ENCODE measurements around the gene MICU1. TPM values are rescaled to one million over a fixed set of nuclear protein-coding genes. Genes with fewer than 3 reads are reported as not detected.

The MICU1 gene
- total and polyA plus RNA-seq, 10 of the 15 experiments (the other 5 are each of a cell fraction or from before 2014, with no cell fraction given) = 18.2 to 36.4 (median 22.2) TPM

GRCh38 chr10:72455889-72456595 is 169.8 kb downstream of the MICU1 start:
- FAIRE-seq (no peak), DNase-seq (ENCODE audit: low read depth, low spot score) (no peak), ATAC-seq (no peak; the same call in 2 of the 3 replicates)
- Histone ChIP-seq H3K4me1 (ENCODE audit: control insufficient read depth, insufficient read depth, low read length) (no peaks in the 10 kb centered on the region), H4K20me1 (ENCODE audit: control insufficient read depth, insufficient read depth) (no peaks in the 10 kb centered on the region), H3K4me2 (ENCODE audit: control insufficient read depth, insufficient read depth) (no peak overlapping the region), H3K9ac (ENCODE audit: control insufficient read depth, insufficient read depth, low read length) (no peak overlapping the region), H3K27me3 (replicated peaks in 1 of 2; ENCODE audit: control insufficient read depth in 2 of 2, insufficient read depth in 2 of 2, low read length in 1 of 2) (no peaks in the 10 kb centered on the region), H3K4me3 (no peak overlapping the region), H2AFZ (ENCODE audit: control insufficient read depth, low read depth, low read length) (no peak overlapping the region), H3K27ac (ENCODE audit: control insufficient read depth, insufficient read depth) (no peak overlapping the region), H3K36me3 (ENCODE audit: control insufficient read depth in 2 of 2, insufficient read depth in 2 of 2, low read length in 1 of 2) (no peaks in the 10 kb centered on the region), H3K9me3 (replicated peaks; ENCODE audit: control insufficient read depth, insufficient read depth, low read length) (no peaks in the 10 kb centered on the region), H3K79me2 (ENCODE audit: control insufficient read depth, insufficient read depth, low read length) (no peaks in the 10 kb centered on the region)
- no TSS peak for BruUV-seq (replicated peaks)
- TF ChIP-seq NRF1 (conservative IDR thresholded peaks at IDR 0.05; ENCODE audit: low read depth, low read length) (no peak), WRNIP1 (IDR thresholded peaks at IDR 0.05; ENCODE audit: borderline replicate concordance, low read depth, low read length) (no peak), CHD2 (IDR thresholded peaks at IDR 0.05; ENCODE audit: borderline replicate concordance, low read depth, low read length) (no peak)
- CTCF ChIA-PET = no interaction called here
- in situ Hi-C loops (cut with MboI) = no loop called here
- POLR2A ChIA-PET = no interaction called here
- 67% methylated on average over 3 of the region's 3 CpGs for WGBS (ENCODE audit: insufficient coverage, insufficient replicate concordance, low lambda C conversion rate, missing lambda C conversion rate)
- RAD21 ChIA-PET (ENCODE audit: unreplicated experiment) = interaction anchor here (1.6 kb wide), 1 partner anchor 8 kb away, joined by 4 read pairs; no protein-coding TSS in a partner anchor
- SMC1A ChIA-PET (ENCODE audit: uncharacterized antibody, unreplicated experiment) = interaction anchor here (0.6 to 1.8 kb wide), 5 partner anchors 9 to 388 kb away, joined by 3 to 8 read pairs (median 3); no protein-coding TSS in a partner anchor
- intact Hi-C loops (cut with micrococcal nuclease; ENCODE audit: unreplicated experiment) = no loop called here

DNA sequence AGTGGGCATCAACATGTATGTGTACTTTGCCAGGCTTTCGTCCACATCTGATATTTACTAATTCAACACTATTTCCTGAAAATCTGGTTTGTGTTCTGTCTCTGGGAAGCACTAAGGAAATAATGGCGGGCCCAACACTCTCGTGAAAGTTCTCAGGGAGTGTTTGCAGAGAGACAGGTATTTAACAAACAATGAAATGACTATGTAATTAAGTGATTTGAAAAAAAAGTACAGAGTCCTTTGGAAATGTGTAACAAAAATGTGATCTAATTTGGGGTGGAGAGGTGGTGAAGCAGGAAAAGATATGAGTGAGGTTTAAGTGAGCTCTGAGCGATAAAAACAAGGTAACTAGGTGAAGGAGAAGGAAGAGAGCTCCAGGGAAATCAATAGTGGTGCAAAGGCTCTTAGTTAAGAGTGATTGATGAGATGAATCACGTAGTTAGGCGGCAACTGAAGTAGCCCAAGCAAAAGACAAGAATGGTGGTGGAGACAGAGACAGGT is 175.9 kb downstream of the MICU1 start:
- no peak overlapping the region for H3K9ac ChIP-seq (ENCODE audit: control insufficient read depth, insufficient read depth, low read length)
- H3K4me1 ChIP-seq (ENCODE audit: control insufficient read depth, insufficient read depth, low read length) = no peaks in the 10 kb centered on the region
- WGBS (ENCODE audit: insufficient coverage, insufficient replicate concordance, low lambda C conversion rate, missing lambda C conversion rate) = 97% methylated on average over 6 of the region's 6 CpGs
- ATAC-seq = no peak
- no TSS peak for BruUV-seq (replicated peaks)
- no peak for DNase-seq (ENCODE audit: low read depth, low spot score)
- no peak overlapping the region for H3K4me3 ChIP-seq
- no peaks in the 10 kb centered on the region for H3K9me3 ChIP-seq (replicated peaks; ENCODE audit: control insufficient read depth, insufficient read depth, low read length)
- no peaks in the 10 kb centered on the region for H3K36me3 ChIP-seq (ENCODE audit: control insufficient read depth in 2 of 2, insufficient read depth in 2 of 2, low read length in 1 of 2)
- H3K27ac ChIP-seq (ENCODE audit: control insufficient read depth, insufficient read depth) = no peak overlapping the region
- FAIRE-seq = no peak
- no peaks in the 10 kb centered on the region for H3K79me2 ChIP-seq (ENCODE audit: control insufficient read depth, insufficient read depth, low read length)
- ChIA-PET CTCF (interaction anchor here (0.5 kb wide), 1 partner anchor 880 kb away, joined by 3 read pairs; no protein-coding TSS in a partner anchor), POLR2A (no interaction called here), SMC1A (ENCODE audit: uncharacterized antibody, unreplicated experiment) (interaction anchor here (0.8 kb wide), 1 partner anchor 29 kb away, joined by 3 read pairs; no protein-coding TSS in a partner anchor), RAD21 (ENCODE audit: unreplicated experiment) (no interaction called here)
- H3K27me3 ChIP-seq (replicated peaks in 1 of 2; ENCODE audit: control insufficient read depth in 2 of 2, insufficient read depth in 2 of 2, low read length in 1 of 2) = no peaks in the 10 kb centered on the region
- H4K20me1 ChIP-seq (ENCODE audit: control insufficient read depth, insufficient read depth) = no peaks in the 10 kb centered on the region
- H3K4me2 ChIP-seq (ENCODE audit: control insufficient read depth, insufficient read depth) = no peak overlapping the region
- H2AFZ ChIP-seq (ENCODE audit: control insufficient read depth, low read depth, low read length) = no peak overlapping the region
- in situ Hi-C loops (cut with MboI) = no loop called here
- intact Hi-C loops (cut with micrococcal nuclease; ENCODE audit: unreplicated experiment) = no loop called here
- TF ChIP-seq TAF1 (IDR thresholded peaks at IDR 0.05; ENCODE audit: borderline replicate concordance, low read depth, low read length) = no peak
- TF ChIP-seq CHD4 (IDR thresholded peaks at IDR 0.05) = no peak
- TF ChIP-seq, protein P1, sequence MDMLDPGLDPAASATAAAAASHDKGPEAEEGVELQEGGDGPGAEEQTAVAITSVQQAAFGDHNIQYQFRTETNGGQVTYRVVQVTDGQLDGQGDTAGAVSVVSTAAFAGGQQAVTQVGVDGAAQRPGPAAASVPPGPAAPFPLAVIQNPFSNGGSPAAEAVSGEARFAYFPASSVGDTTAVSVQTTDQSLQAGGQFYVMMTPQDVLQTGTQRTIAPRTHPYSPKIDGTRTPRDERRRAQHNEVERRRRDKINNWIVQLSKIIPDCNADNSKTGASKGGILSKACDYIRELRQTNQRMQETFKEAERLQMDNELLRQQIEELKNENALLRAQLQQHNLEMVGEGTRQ (IDR thresholded peaks at IDR 0.05; ENCODE audit: borderline replicate concordance, low read depth, low read length) = no peak
- TF ChIP-seq, protein P2, sequence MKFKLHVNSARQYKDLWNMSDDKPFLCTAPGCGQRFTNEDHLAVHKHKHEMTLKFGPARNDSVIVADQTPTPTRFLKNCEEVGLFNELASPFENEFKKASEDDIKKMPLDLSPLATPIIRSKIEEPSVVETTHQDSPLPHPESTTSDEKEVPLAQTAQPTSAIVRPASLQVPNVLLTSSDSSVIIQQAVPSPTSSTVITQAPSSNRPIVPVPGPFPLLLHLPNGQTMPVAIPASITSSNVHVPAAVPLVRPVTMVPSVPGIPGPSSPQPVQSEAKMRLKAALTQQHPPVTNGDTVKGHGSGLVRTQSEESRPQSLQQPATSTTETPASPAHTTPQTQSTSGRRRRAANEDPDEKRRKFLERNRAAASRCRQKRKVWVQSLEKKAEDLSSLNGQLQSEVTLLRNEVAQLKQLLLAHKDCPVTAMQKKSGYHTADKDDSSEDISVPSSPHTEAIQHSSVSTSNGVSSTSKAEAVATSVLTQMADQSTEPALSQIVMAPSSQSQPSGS (IDR thresholded peaks at IDR 0.05; ENCODE audit: low read length) = no peak
- no peak for TF ChIP-seq BCL11A (IDR thresholded peaks at IDR 0.05; ENCODE audit: low read depth, low read length)
- no peak for TF ChIP-seq JUNB (IDR thresholded peaks at IDR 0.05)
- no peak for TF ChIP-seq EP300 (IDR thresholded peaks at IDR 0.05; ENCODE audit: borderline replicate concordance in 1 of 2, control insufficient read depth in 1 of 2, low read depth in 2 of 2, low read length in 2 of 2)
- TF ChIP-seq SUZ12 (IDR thresholded peaks at IDR 0.05; ENCODE audit: unreplicated experiment) = no peak
- no peak for TF ChIP-seq JUND (IDR thresholded peaks at IDR 0.05; ENCODE audit: low read depth, low read length)
- no peak for TF ChIP-seq FOS (IDR thresholded peaks at IDR 0.05; ENCODE audit: borderline replicate concordance, extremely low read depth, insufficient read length)
- no peak for TF ChIP-seq BRCA1 (IDR thresholded peaks at IDR 0.05; ENCODE audit: low read depth, low read length)
- TF ChIP-seq TARDBP (IDR thresholded peaks at IDR 0.05; ENCODE audit: borderline replicate concordance) = no peak

All from GM12878 (cell line).